ENCODE results near the gene ZBTB25.

ZBTB25 gene

DNA sequence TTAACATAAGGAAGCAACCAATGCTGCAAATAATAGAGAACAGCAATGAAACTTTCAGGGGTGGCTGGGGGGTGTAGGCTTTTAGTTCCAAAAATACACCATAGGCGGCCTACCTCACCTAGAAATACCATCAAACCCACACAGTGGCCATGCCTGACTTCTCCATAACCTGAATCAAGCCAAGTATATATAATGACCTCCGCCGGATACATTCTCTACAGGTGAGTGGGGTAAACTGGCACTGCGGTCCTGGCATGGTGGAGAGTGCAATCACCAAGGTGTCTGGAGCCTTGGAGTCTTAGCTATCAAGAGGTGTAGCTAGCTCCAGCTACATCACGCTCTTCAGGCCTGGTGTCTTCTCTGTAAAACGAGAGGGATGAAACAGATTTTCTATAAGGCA is 1.2 kb downstream of the ZBTB25 start:
- Histone ChIP-seq H3K9me2 (replicated peaks; ENCODE audit: low read depth, low read length) (no peaks in the 10 kb centered on the region), H2AFZ (ENCODE audit: low read length) (peak overlapping the region; percentile 84; the same call in 1 of the 2 replicates), H3K36me3 (ENCODE audit: insufficient read depth, low read length) (no peaks in the 10 kb centered on the region), H4K20me1 (ENCODE audit: insufficient read depth, low read length, poor library complexity, severe bottlenecking) (peaks cover 49% of the 10 kb centered on the region), H3F3A (ENCODE audit: low read depth) (peaks cover 10% of the 10 kb centered on the region; the same call in 1 of the 2 replicates), H3K9ac (ENCODE audit: low read depth, low read length, poor library complexity, severe bottlenecking) (peak overlapping the region; percentile 98), H3K4me2 (ENCODE audit: low read depth, low read length, poor library complexity, severe bottlenecking) (peak overlapping the region; percentile 99), H3K4me3 (ENCODE audit: low read length, poor library complexity, severe bottlenecking) (peak overlapping the region; percentile 80), H3K79me2 (ENCODE audit: insufficient read depth, low read length) (peaks cover 80% of the 10 kb centered on the region), H3K9me3 (ENCODE audit: insufficient read depth, low read depth, low read length) (no peaks in the 10 kb centered on the region), H3K27me3 (ENCODE audit: insufficient read depth, low read length, poor library complexity, severe bottlenecking) (no peaks in the 10 kb centered on the region), H3K4me1 (ENCODE audit: insufficient read depth, low read length, poor library complexity, severe bottlenecking) (peaks cover 48% of the 10 kb centered on the region)
- TF ChIP-seq, protein P1, sequence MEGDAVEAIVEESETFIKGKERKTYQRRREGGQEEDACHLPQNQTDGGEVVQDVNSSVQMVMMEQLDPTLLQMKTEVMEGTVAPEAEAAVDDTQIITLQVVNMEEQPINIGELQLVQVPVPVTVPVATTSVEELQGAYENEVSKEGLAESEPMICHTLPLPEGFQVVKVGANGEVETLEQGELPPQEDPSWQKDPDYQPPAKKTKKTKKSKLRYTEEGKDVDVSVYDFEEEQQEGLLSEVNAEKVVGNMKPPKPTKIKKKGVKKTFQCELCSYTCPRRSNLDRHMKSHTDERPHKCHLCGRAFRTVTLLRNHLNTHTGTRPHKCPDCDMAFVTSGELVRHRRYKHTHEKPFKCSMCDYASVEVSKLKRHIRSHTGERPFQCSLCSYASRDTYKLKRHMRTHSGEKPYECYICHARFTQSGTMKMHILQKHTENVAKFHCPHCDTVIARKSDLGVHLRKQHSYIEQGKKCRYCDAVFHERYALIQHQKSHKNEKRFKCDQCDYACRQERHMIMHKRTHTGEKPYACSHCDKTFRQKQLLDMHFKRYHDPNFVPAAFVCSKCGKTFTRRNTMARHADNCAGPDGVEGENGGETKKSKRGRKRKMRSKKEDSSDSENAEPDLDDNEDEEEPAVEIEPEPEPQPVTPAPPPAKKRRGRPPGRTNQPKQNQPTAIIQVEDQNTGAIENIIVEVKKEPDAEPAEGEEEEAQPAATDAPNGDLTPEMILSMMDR (conservative IDR thresholded peaks at IDR 0.05; ENCODE audit: low read length) = no peak
- TF ChIP-seq EZH2phosphoT487 (IDR thresholded peaks at IDR 0.05; ENCODE audit: borderline replicate concordance) = no peak

DNA sequence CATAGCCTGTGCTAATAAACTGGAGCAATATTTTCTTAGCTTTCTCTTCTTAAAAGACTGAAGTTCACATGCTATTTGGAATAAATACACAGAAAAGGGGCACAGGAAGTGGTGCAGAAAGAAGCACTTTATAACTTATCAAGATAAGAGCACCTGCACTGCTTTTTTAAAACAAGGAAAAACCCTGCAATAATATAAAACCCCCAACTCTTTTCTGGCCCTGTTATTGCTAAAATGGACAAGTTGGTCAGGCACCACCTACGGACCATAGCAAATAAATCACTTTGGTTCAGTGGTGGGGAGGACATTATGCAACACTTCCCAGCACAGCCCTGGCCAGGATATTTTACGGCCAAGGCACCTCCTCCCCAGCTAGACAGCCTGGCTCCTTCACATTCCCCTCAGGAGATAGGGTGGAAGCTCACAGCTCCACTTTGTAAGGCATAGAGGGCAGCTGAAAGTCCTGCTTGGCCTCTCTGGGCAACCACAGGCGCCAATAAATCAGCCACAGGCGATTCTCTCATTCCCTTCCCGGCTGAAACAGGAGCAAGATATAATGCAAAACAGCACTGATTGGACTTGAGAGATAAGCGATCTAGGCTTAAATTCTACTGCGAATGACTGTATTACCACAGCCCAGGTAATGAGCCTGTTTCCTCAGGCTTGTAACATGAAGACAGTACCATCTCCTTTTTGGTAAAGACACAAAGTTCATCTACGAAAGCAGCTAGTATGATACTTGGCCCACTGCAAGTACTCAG is 2.0 kb downstream of the ZBTB25 start:
- Histone ChIP-seq H3K9me3 (ENCODE audit: insufficient read depth, low read depth, low read length) (no peaks in the 10 kb centered on the region), H3K9me2 (replicated peaks; ENCODE audit: low read depth, low read length) (no peaks in the 10 kb centered on the region), H4K20me1 (ENCODE audit: insufficient read depth, low read length, poor library complexity, severe bottlenecking) (peaks cover 47% of the 10 kb centered on the region), H2AFZ (ENCODE audit: low read length) (no peak overlapping the region), H3K9ac (ENCODE audit: low read depth, low read length, poor library complexity, severe bottlenecking) (peak overlapping the region; percentile 98), H3K27me3 (ENCODE audit: insufficient read depth, low read length, poor library complexity, severe bottlenecking) (no peaks in the 10 kb centered on the region), H3K4me2 (ENCODE audit: low read depth, low read length, poor library complexity, severe bottlenecking) (peak overlapping the region; percentile 99), H3K79me2 (ENCODE audit: insufficient read depth, low read length) (peaks cover 72% of the 10 kb centered on the region), H3K4me1 (ENCODE audit: insufficient read depth, low read length, poor library complexity, severe bottlenecking) (peaks cover 49% of the 10 kb centered on the region), H3K36me3 (ENCODE audit: insufficient read depth, low read length) (no peaks in the 10 kb centered on the region), H3K4me3 (ENCODE audit: low read length, poor library complexity, severe bottlenecking) (peak overlapping the region; percentile 80), H3F3A (ENCODE audit: low read depth) (peaks cover 10% of the 10 kb centered on the region; the same call in 1 of the 2 replicates)
- no peak for TF ChIP-seq EZH2phosphoT487 (IDR thresholded peaks at IDR 0.05; ENCODE audit: borderline replicate concordance)
- TF ChIP-seq, protein P1 (conservative IDR thresholded peaks at IDR 0.05; ENCODE audit: low read length) = no peak; the same call in 1 of the 2 replicates

DNA sequence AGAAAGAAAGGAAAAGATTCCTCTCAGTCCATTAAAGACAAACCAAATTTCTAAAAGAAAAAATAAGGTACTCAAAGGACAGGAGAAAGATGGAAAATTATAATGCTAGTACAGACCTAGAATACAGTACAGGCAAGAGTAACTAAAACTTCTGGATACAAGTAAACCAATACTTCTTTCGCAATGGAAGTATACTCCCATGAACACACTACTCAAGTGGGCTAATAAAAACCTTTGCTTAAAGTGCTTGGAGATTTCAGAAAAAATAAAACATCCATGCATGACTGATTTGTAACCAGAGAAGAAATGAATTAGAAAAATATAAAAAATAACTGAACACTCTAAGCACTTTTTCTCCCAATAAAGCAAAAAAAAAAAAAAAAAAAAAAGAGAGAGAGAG is 3.5 kb downstream of the ZBTB25 start:
- H3K27me3 ChIP-seq (ENCODE audit: insufficient read depth, low read length, poor library complexity, severe bottlenecking) = no peaks in the 10 kb centered on the region
- no peaks in the 10 kb centered on the region for H3K36me3 ChIP-seq (ENCODE audit: insufficient read depth, low read length)
- peaks cover 57% of the 10 kb centered on the region for H3K79me2 ChIP-seq (ENCODE audit: insufficient read depth, low read length)
- H2AFZ ChIP-seq (ENCODE audit: low read length) = no peak overlapping the region
- peak overlapping the region; percentile 20 for H3K9ac ChIP-seq (ENCODE audit: low read depth, low read length, poor library complexity, severe bottlenecking)
- peak overlapping the region; percentile 61 for H3K4me2 ChIP-seq (ENCODE audit: low read depth, low read length, poor library complexity, severe bottlenecking)
- TF ChIP-seq EZH2phosphoT487 (IDR thresholded peaks at IDR 0.05; ENCODE audit: borderline replicate concordance) = no peak
- TF ChIP-seq, protein P1 (conservative IDR thresholded peaks at IDR 0.05; ENCODE audit: low read length) = no peak
- no peaks in the 10 kb centered on the region for H3K9me3 ChIP-seq (ENCODE audit: insufficient read depth, low read depth, low read length)
- peaks cover 10% of the 10 kb centered on the region; the same call in 1 of the 2 replicates for H3F3A ChIP-seq (ENCODE audit: low read depth)
- no peaks in the 10 kb centered on the region for H3K9me2 ChIP-seq (replicated peaks; ENCODE audit: low read depth, low read length)
- H3K4me1 ChIP-seq (ENCODE audit: insufficient read depth, low read length, poor library complexity, severe bottlenecking) = peaks cover 45% of the 10 kb centered on the region
- peaks cover 38% of the 10 kb centered on the region for H4K20me1 ChIP-seq (ENCODE audit: insufficient read depth, low read length, poor library complexity, severe bottlenecking)
- peak overlapping the region; percentile 41 for H3K4me3 ChIP-seq (ENCODE audit: low read length, poor library complexity, severe bottlenecking)
